Fibroblast of lung (primary cell): Measurements from ENCODE around the gene C21orf58.

Experiments used
- EZH2 ChIP-seq: IDR thresholded peaks from 2 replicates; pipeline ENCODE4 v1.5.1; 2012; ENCODE audit warnings: low read length, control low read depth, mild to moderate bottlenecking; ENCODE audit errors: missing control alignments
- TF ChIP-seq, protein P1 (sequence below), 2 donors: IDR thresholded peaks in 1 of 2; conservative IDR thresholded peaks in 1 of 2; 1 replicate in 1 of 2; 2 replicates in 1 of 2; pipeline ENCODE4 v1.5.1; 2011 to 2012; ENCODE audit warnings: low read length in 2 of 2, control low read depth in 1 of 2, inconsistent platforms in 1 of 2, low read depth in 1 of 2, mild to moderate bottlenecking in 1 of 2

DNA sequence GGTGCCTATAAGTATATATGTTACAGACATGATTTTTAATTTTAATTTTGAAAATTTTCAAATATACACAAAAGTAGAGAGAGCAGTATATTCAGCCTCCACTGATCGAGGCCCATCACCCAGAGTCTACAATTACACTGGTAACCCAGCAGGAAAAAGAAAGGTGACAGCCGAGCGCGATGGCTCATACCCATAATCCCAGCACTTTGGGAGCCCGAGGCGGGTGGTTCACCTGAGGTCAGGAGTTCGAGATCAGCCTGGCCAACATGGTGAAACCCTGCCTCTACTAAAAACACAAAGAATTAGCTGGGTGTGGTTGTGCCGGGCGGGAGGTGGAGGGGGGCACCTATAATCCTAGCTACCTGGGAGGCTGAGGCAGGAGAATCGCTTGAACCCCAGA lies 36.1 kb downstream of the C21orf58 start:
- no peak for TF ChIP-seq EZH2
- TF ChIP-seq, protein P1, sequence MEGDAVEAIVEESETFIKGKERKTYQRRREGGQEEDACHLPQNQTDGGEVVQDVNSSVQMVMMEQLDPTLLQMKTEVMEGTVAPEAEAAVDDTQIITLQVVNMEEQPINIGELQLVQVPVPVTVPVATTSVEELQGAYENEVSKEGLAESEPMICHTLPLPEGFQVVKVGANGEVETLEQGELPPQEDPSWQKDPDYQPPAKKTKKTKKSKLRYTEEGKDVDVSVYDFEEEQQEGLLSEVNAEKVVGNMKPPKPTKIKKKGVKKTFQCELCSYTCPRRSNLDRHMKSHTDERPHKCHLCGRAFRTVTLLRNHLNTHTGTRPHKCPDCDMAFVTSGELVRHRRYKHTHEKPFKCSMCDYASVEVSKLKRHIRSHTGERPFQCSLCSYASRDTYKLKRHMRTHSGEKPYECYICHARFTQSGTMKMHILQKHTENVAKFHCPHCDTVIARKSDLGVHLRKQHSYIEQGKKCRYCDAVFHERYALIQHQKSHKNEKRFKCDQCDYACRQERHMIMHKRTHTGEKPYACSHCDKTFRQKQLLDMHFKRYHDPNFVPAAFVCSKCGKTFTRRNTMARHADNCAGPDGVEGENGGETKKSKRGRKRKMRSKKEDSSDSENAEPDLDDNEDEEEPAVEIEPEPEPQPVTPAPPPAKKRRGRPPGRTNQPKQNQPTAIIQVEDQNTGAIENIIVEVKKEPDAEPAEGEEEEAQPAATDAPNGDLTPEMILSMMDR (conservative IDR thresholded peaks at IDR 0.05 in 1 of 2, IDR thresholded peaks at IDR 0.05 in 1 of 2; ENCODE audit: low read depth in 1 of 2, low read length in 2 of 2) = no peak
